Psoas muscle (tissue), 8 donors: ENCODE results near the gene NFIB. TPM values are rescaled to one million over a fixed set of nuclear protein-coding genes. Genes with fewer than 3 reads are reported as not detected.

ENCODE experiments used
- ATAC-seq, 4 donors: fragments of 200-7000 bp; cut with Tn5 transposase; one replicate each; pipeline ENCODE4 v1.9.1; 2020; ENCODE audit warnings: moderate library complexity in 3 of 4, mild to moderate bottlenecking in 2 of 4
- DNase-seq, 2 donors: peaks; one replicate each; pipeline ENCODE4 v3.0.0-alpha.2; 2020
- H3K27ac ChIP-seq: fragments of 200-600 bp; one replicate; pipeline ENCODE4 v1.8.0; 2022
- H3K27me3 ChIP-seq, 3 donors: fragments of 200-600 bp in 1 of 3; one replicate each; pipeline versions ENCODE4 v1.6.1 to v1.8.0; 2013 to 2022; ENCODE audit warnings: low read length in 2 of 3, mild to moderate bottlenecking in 2 of 3, moderate library complexity in 1 of 3; ENCODE audit not compliant: insufficient read depth in 3 of 3
- H3K36me3 ChIP-seq, 2 donors: fragments of 200-600 bp in 1 of 2; one replicate each; pipeline versions ENCODE4 v1.6.1 to v1.8.0; 2013 to 2022; ENCODE audit warnings: low read depth in 1 of 2, mild to moderate bottlenecking in 1 of 2, moderate library complexity in 1 of 2; ENCODE audit not compliant: insufficient read depth in 1 of 2
- H3K4me1 ChIP-seq: fragments of 200-600 bp; one replicate; pipeline ENCODE4 v1.8.0; 2022
- H3K4me3 ChIP-seq: fragments of 200-600 bp; one replicate; pipeline ENCODE4 v1.8.0; 2022; ENCODE audit warnings: mild to moderate bottlenecking
- H3K9me3 ChIP-seq: fragments of 200-600 bp; one replicate; pipeline ENCODE4 v1.8.0; 2022
- WGBS, 3 donors: extraction: QIAGEN DNeasy Blood & Tissue Kit; methylation state at CpG; one replicate each; pipeline versions ENCODE4 v1.1.6 to v1.1.7; 2013; 5-methylcytosine and 5-hydroxymethylcytosine counted together
- intact Hi-C, 2 donors: fragments of 100-400 bp; cut with DNase I; formaldehyde crosslinking; loops; one replicate each; pipeline versions ENCODE4 v1.11.0 to v1.14.2; 2022
- polyA plus RNA-seq, 3 donors: library from polyadenylated mRNA; stranded (reverse); fragments of 200-250 nt; gene quantifications; one replicate each; pipeline ENCODE4 v1.2.3, GENCODE V29; 2013
- total RNA-seq, 4 donors: library from RNA; stranded (reverse); fragmentation: NEBNext Ultra II Directional in 2 of 4; extraction: Animal tissue kit (Norgen Biotek cat#: 25700) in 2 of 4; gene quantifications; one replicate each; pipeline versions ENCODE4 v1.2.1 to v1.2.4, GENCODE V29; 2021 to 2023
- TF ChIP-seq, protein P1 (sequence below): fragments of 200-600 bp; IDR thresholded peaks from one replicate; pipeline ENCODE4 v1.8.0; 2022; ENCODE audit warnings: antibody characterized with exemption
- donor health status: healthy with polysubstance abuse.
- donor health status: DM: no; HTN: no; CAD: no; lungs with moderate emphysema.
- donor health status: Bipolar disorder and iron deficiency.
- donor health status: healthy.
- donor health status: DM: yes; HTN: yes; CAD: no.
- donor health status: DM: no; HTN: no; CAD: no.
- donor health status: DM: no; HTN: no; CAD: no.
- donor health status: DM: yes; HTN: yes; CAD: no.

The NFIB gene
- total and polyA plus RNA-seq, 7 donors, result 5.8 to 65.1 (median 35.0) TPM

DNA sequence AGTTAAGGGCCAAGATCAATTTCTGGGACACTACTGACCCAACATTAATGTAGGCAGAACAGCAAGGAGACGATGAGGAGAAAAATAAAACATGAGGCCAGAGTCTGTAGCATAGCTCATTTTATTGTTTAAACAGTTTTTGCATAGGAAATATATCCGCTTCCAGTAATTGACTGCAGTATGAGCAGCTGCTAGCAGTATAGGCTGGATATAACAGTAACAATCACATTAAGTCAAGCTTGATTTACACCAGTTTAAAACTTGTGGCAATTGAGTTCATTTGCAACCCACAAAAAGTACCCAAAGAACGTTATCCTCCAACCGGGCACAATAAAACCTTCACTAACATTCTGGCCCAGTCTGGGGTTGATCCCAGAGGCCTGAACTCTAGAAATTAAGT, 232.2 kb downstream of the NFIB start:
- peaks cover 0 to 4% of the 10 kb centered on the region in 2 donors for H3K36me3 ChIP-seq
- no peak overlapping the region for H3K27ac ChIP-seq
- DNase-seq, result no peak
- TF ChIP-seq, protein P1, sequence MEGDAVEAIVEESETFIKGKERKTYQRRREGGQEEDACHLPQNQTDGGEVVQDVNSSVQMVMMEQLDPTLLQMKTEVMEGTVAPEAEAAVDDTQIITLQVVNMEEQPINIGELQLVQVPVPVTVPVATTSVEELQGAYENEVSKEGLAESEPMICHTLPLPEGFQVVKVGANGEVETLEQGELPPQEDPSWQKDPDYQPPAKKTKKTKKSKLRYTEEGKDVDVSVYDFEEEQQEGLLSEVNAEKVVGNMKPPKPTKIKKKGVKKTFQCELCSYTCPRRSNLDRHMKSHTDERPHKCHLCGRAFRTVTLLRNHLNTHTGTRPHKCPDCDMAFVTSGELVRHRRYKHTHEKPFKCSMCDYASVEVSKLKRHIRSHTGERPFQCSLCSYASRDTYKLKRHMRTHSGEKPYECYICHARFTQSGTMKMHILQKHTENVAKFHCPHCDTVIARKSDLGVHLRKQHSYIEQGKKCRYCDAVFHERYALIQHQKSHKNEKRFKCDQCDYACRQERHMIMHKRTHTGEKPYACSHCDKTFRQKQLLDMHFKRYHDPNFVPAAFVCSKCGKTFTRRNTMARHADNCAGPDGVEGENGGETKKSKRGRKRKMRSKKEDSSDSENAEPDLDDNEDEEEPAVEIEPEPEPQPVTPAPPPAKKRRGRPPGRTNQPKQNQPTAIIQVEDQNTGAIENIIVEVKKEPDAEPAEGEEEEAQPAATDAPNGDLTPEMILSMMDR, result no peak
- no peak for ATAC-seq
- no peak overlapping the region for H3K4me3 ChIP-seq
- no peaks in the 10 kb centered on the region for H3K9me3 ChIP-seq
- no peaks in the 10 kb centered on the region for H3K4me1 ChIP-seq
- intact Hi-C loops, result no loop called here
- H3K27me3 ChIP-seq, result no peaks in the 10 kb centered on the region
- 83 to 85% (median 85%) methylated on average over 4 of the region's 4 CpGs for WGBS, 3 donors

DNA sequence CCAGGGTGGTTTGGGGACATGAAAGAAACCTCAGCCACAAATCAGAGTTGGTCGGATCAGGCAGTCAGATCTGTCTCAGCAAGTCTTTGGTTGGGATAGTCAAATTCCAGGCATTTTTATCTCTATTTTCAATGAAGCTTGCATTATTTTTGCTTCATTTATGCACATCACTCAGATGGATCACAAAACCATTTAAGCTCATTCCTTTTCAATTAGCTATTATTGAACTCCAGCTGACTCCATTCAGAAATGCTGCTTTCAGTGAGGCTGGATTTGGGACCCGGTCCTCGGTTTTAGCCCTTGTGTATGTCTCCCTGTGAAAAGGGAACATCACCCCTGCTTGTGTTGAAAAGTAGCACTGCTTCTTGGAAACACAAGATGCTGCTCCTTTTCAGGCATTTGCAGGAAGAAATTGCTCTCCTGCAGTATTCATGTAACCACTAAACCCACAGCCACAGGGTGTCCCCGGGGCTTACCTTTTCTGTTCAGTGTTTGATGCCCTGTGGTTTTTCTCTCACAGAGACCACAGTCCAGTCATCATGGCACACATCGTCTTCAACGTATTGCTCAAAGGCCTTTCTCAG, 232.9 kb downstream of the NFIB start:
- Histone ChIP-seq H3K36me3 (peaks cover 0 to 4% of the 10 kb centered on the region in 2 donors), H3K4me3 (no peak overlapping the region), H3K27ac (no peak overlapping the region), H3K9me3 (no peaks in the 10 kb centered on the region), H3K27me3 (no peaks in the 10 kb centered on the region), H3K4me1 (no peaks in the 10 kb centered on the region)
- TF ChIP-seq, protein P1, result no peak
- no peak for ATAC-seq
- DNase-seq, result no peak
- 63 to 69% (median 64%) methylated on average over 6 of the region's 6 CpGs for WGBS, 3 donors
- intact Hi-C loops, result no loop called here

DNA sequence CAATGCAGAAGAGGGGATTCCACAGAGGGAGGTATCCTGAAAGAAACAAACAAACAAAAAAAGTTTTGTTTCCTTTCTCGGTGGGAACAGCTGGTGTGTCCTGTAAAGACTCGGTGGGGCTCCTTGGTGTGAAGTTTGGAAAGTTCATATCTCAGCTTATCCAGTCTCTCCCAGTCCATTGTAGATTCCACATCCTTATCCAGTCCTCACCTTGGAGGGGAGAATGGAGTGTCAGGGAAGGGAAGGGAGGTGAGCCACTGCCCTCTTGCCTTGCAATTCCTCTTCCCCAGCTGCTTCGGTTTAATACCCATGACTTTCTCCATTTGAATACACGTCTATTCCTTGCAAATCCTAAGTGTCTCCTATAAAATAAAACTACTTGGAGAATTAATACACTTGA, 234.5 kb downstream of the NFIB start:
- intact Hi-C loops, result no loop called here
- ATAC-seq (no peak), DNase-seq (no peak)
- WGBS, 3 donors, result 53 to 71% (median 59%) methylated on average over 4 of the region's 4 CpGs
- TF ChIP-seq, protein P1, result no peak
- H3K4me1 ChIP-seq, result no peaks in the 10 kb centered on the region
- H3K27me3 ChIP-seq, result no peaks in the 10 kb centered on the region
- H3K36me3 ChIP-seq, result no peaks in the 10 kb centered on the region
- H3K27ac ChIP-seq, result no peak overlapping the region
- no peaks in the 10 kb centered on the region for H3K9me3 ChIP-seq
- no peak overlapping the region for H3K4me3 ChIP-seq

DNA sequence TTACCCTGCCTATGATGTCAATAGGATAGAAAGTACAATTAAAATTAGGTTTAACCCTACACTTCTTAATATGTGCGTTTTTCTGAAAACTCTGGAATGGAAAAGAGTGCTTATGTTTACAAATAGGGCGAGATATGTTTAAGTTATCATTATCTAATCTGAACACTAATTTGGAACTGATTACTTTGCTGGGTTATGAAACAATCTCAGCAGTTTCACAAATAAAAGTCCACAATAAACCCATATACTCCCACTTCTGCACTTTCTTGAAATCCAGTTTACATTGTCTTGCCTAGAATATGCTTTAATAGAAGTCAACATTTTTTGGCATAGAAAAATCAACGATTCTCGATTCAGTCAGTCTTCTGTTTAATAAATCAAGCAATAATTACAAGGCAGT, 236.3 kb downstream of the NFIB start:
- ATAC-seq, result no peak
- 64 to 72% (median 70%) methylated on average over 4 of the region's 4 CpGs for WGBS, 3 donors
- Histone ChIP-seq H3K9me3 (no peaks in the 10 kb centered on the region), H3K27me3 (no peaks in the 10 kb centered on the region), H3K4me1 (no peaks in the 10 kb centered on the region), H3K36me3 (no peaks in the 10 kb centered on the region), H3K27ac (no peak overlapping the region), H3K4me3 (no peak overlapping the region)
- TF ChIP-seq, protein P1, result no peak
- intact Hi-C loops, result no loop called here
- no peak for DNase-seq

DNA sequence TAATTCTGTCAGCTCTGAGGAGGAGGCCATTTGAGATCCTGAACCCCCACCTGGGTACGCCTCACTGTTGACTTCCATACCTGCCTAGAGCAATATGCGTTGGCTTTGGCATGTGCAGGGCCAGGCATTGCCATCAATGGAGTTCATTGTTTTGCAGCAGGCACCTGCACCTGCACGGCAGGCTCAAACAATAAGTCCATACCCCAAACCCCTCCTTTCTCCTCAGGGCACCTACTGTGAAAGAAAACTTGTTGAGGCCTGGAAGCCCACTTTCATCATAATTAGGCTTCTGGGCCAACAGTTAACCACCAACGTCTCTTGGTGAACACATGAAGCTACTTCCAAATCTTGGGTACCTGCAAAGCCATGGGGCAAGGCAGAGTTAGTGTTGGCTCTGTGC, 238.7 kb downstream of the NFIB start:
- no peaks in the 10 kb centered on the region for H3K4me1 ChIP-seq
- H3K27ac ChIP-seq, result no peak overlapping the region
- H3K27me3 ChIP-seq, result no peaks in the 10 kb centered on the region
- ATAC-seq (no peak), DNase-seq (no peak)
- H3K4me3 ChIP-seq, result no peak overlapping the region
- intact Hi-C loops, result no loop called here
- 76 to 87% (median 86%) methylated on average over 4 of the region's 4 CpGs for WGBS, 3 donors
- TF ChIP-seq, protein P1, result no peak
- H3K9me3 ChIP-seq, result no peaks in the 10 kb centered on the region
- no peaks in the 10 kb centered on the region for H3K36me3 ChIP-seq
